Measurements from ENCODE around the gene ZNF777. TPM values are rescaled to one million over a fixed set of nuclear protein-coding genes. Genes with fewer than 3 reads are reported as not detected.
A peak's percentile ranks its signal among the peaks of the same experiment; 100 is the strongest.

Gene ZNF777
- total and polyA plus RNA-seq, 9 of the 15 experiments (the other 6 are each of a cell fraction or from before 2014, with no cell fraction given) = 0.11 to 32.6 (median 9.0) TPM

GRCh38 chr7:149459540-149460452 lies 1.1 kb downstream of the ZNF777 start (continued):
- peak in 2 of 3 experiments; percentile 1 to 39 for TF ChIP-seq YY1 (IDR thresholded peaks at IDR 0.05; ENCODE audit: borderline replicate concordance in 1 of 3, control insufficient read depth in 1 of 3, extremely low read depth in 1 of 3, insufficient read depth in 3 of 3, insufficient read length in 1 of 3, insufficient replicate concordance in 2 of 3, low read depth in 1 of 3, low read length in 2 of 3)

DNA sequence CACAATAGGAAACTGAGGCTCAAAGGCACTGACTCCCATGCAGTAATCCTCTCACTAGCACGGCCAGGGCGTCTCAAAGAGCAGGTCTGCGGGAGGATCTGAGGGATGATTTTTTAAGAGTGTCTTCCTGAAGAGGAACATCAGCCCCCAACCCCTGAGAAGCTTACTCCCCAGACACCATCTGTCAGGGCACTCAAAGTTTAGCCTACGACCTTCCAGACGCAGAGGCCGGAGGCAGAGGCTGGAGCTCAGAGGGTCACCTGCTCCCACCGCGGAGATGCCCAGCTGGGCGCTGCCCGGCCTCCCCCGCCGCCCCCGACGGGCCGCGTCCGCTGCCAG lies 1.7 kb downstream of the ZNF777 start:
- no peak for TF ChIP-seq ZKSCAN3 (CRISPR knock-in tag; IDR thresholded peaks at IDR 0.05)
- no peak for TF ChIP-seq JUN (IDR thresholded peaks at IDR 0.05; ENCODE audit: borderline replicate concordance, low read depth, low read length)
- TF ChIP-seq JUN (CRISPR knock-in tag; IDR thresholded peaks at IDR 0.05; ENCODE audit: borderline replicate concordance) = peak; percentile 70; the same call in 1 of the 2 replicates
- H3K4me2 ChIP-seq (ENCODE audit: insufficient read depth, low read length) = peak overlapping the region; percentile 70
- no peaks in the 10 kb centered on the region for H4K20me1 ChIP-seq (replicated peaks; ENCODE audit: control insufficient read depth, insufficient read depth, low read length)
- H3K9me3 ChIP-seq (replicated peaks; ENCODE audit: control insufficient read depth, insufficient read depth, low read depth, low read length) = no peaks in the 10 kb centered on the region
- H3K36me3 ChIP-seq (ENCODE audit: control insufficient read depth, insufficient read depth, low read length) = peaks cover 37% of the 10 kb centered on the region; the same call in 2 of the 3 replicates
- FAIRE-seq (peak; percentile 51), DNase-seq (ENCODE audit: extremely low read depth in 1 of 4, low spot score in 3 of 4) (peak in 2 of 4 experiments; percentile 27 to 34), ATAC-seq (no peak)
- H3K79me2 ChIP-seq (ENCODE audit: control insufficient read depth, insufficient read depth, low read length) = peaks cover 28% of the 10 kb centered on the region
- H3K9me1 ChIP-seq (ENCODE audit: control insufficient read depth, insufficient read depth, low read length) = no peaks in the 10 kb centered on the region
- no TSS peak for BruUV-seq (replicated peaks)
- H3K27me3 ChIP-seq (ENCODE audit: control insufficient read depth in 2 of 2, insufficient read depth in 2 of 2, low read length in 2 of 2) = no peaks in the 10 kb centered on the region
- CTCF ChIA-PET (ENCODE audit: low intra/inter-chr PET ratio) = interaction anchor here (0.6 kb wide), 1 partner anchor 96 kb away, joined by 3 read pairs; no protein-coding TSS in a partner anchor
- 59% methylated on average over 10 of the region's 17 CpGs for WGBS (ENCODE audit: insufficient coverage, low coverage, missing lambda C conversion rate)
- peaks cover 17 to 20% of the 10 kb centered on the region in 2 experiments for H3K4me1 ChIP-seq (replicated peaks in 1 of 2; ENCODE audit: control insufficient read depth in 2 of 2, insufficient read depth in 2 of 2, low read length in 2 of 2)
- H3K4me3 ChIP-seq = peak overlapping the region; percentile 64
- H3K9ac ChIP-seq (ENCODE audit: insufficient read depth in 1 of 2, low read depth in 2 of 2, low read length in 2 of 2) = peak overlapping the region; percentile 62 to 95
- H3K27ac ChIP-seq (ENCODE audit: extremely low read depth, low read depth, low read length) = peak overlapping the region; percentile 66; the same call in 1 of the 3 replicates
- peak overlapping the region; percentile 77 for H2AFZ ChIP-seq (ENCODE audit: low read depth, low read length)
- intact Hi-C loops (cut with micrococcal nuclease) = no loop called here
- in situ Hi-C loops (cut with MboI) = no loop called here
- POLR2A ChIA-PET = interaction anchor here (0.5 to 3.6 kb wide), 5 partner anchors 15 to 177 kb away, joined by 3 to 28 read pairs (median 3); no protein-coding TSS in a partner anchor

Data from K562 (cell line).